ENCODE data around the gene KAT6B. TPM values are rescaled to one million over a fixed set of nuclear protein-coding genes. Genes with fewer than 3 reads are reported as not detected.
"Not testable (repeated sequence)": the region's sequence is repeated elsewhere in the genome, so short reads cannot be mapped to it uniquely, and the experiment has no call there.

The KAT6B gene
- total and polyA plus RNA-seq, 4 experiments from 2014 or later, result 10.9 to 63.9 (median 52.4) TPM

DNA sequence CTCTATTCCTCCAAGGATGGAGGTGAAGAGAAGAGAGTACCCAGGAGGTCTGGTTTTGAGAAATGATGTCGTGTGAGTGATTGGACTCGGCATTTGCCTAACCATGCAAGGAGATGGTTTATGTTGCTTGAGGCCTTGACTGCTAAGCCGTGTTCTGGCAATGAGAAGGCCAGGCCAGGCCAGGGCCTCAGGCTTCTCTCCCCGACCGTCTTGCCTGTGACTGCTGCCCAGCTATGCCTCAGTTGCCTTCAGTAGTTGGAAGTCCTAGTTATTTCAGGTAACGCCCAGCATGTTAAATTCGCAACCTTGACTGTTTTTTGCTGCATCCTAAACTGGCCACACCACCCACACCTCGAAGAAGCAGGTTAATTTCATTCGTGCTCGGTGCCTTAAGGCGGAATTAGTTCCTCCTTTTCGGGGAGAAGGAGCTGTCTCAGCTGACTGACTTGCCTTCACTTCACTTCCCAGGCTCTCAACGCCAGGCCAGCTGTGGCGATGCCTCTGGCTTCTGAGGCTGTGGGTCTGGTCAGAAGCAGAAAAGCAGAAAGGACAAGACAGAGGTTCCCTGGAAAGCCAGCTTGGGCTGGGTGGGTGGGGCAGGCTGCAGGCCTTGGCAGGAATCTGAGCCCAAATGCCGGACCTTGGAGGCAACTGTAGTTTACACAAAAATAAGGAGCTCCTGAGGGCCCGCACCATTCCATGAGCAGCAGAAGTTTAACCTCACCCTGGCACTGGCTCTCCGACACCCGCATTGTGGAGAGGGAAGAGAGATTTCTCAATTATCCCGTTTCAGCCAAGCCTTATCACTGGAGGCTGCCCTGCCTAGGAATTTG lies 223.1 kb downstream of the KAT6B start:
- Mint-ChIP-seq H3K4me3 (no peak overlapping the region), H3K4me1 (peaks cover 0 to 6% (median 2%) of the 10 kb centered on the region in 4 donors), H3K27ac (no peak overlapping the region), H3K9me3 (no peaks in the 10 kb centered on the region), H3K36me3 (no peaks in the 10 kb centered on the region), H3K27me3 (peaks cover 0 to 2% of the 10 kb centered on the region in 2 donors)
- H3K4me3 ChIP-seq (ENCODE audit: low read length in 2 of 2), result no peak overlapping the region
- no peaks in the 10 kb centered on the region for H3K9me3 ChIP-seq (ENCODE audit: control insufficient read depth in 1 of 2, low read length in 2 of 2)
- no peaks in the 10 kb centered on the region for H3K27me3 ChIP-seq (ENCODE audit: insufficient read depth, low read length)
- no peak for DNase-seq
- no peaks in the 10 kb centered on the region for H3K4me1 ChIP-seq (ENCODE audit: insufficient read depth, low read length)
- H3K36me3 ChIP-seq (ENCODE audit: insufficient read depth, low read length), result no peaks in the 10 kb centered on the region
- CTCF ChIA-PET (ENCODE audit: partially characterized antibody), result no interaction called here
- H3K27ac ChIP-seq (ENCODE audit: low read depth, low read length), result no peak overlapping the region
- intact Hi-C loops (cut with micrococcal nuclease), result no loop called here
- POLR2A ChIA-PET (ENCODE audit: partially characterized antibody), result no interaction called here

DNA sequence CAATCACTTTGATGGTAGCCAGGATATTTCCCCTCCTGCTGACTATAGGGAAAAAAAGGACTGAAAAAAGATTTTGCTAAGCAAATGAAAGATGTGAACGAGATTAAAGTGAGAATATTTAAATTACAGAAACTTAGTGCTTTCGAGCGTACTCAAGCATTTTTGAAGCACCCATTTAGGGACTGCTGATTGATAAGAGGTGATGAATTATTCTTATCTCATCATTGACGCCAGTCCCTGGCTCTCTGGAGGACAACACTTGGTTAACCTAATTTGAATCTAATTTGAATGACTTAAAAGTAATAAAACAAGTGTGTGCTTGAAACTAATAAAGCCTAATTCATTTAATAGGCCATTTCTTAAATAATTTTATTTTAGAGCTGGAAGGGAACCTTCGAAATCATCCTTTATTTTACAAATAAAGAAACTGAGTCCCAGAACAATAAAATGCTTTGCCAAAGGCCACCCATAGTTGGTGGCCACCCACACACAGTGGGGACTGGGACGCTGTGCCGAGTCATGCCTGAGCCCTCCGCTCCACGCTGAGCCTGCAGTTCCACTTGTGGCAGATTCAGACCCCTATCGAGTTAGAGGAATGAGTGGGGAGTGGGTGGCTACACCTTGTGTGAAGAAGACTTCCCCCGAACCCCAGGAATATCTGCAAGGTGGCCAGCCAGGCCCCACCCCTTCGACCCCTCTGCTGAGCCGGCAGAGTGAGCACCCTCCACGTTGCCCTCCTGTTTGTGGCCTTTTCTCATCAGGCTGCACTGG lies 223.9 kb downstream of the KAT6B start:
- peaks cover 0 to 2% of the 10 kb centered on the region in 2 donors for H3K27me3 Mint-ChIP-seq
- H3K4me1 Mint-ChIP-seq, result peaks cover 0 to 2% (median 0%) of the 10 kb centered on the region in 4 donors
- H3K36me3 Mint-ChIP-seq, result no peaks in the 10 kb centered on the region
- H3K4me1 ChIP-seq (ENCODE audit: insufficient read depth, low read length), result no peaks in the 10 kb centered on the region
- DNase-seq, result no peak
- no peaks in the 10 kb centered on the region for H3K9me3 Mint-ChIP-seq
- no peaks in the 10 kb centered on the region for H3K9me3 ChIP-seq (ENCODE audit: control insufficient read depth in 1 of 2, low read length in 2 of 2)
- ChIA-PET POLR2A (ENCODE audit: partially characterized antibody) (no interaction called here), CTCF (ENCODE audit: partially characterized antibody) (no interaction called here)
- no peak overlapping the region for H3K27ac Mint-ChIP-seq
- no peak overlapping the region for H3K4me3 ChIP-seq (ENCODE audit: low read length in 2 of 2)
- intact Hi-C loops (cut with micrococcal nuclease), result no loop called here
- H3K4me3 Mint-ChIP-seq, result no peak overlapping the region
- no peaks in the 10 kb centered on the region for H3K36me3 ChIP-seq (ENCODE audit: insufficient read depth, low read length)
- H3K27ac ChIP-seq (ENCODE audit: low read depth, low read length), result no peak overlapping the region
- no peaks in the 10 kb centered on the region for H3K27me3 ChIP-seq (ENCODE audit: insufficient read depth, low read length)

DNA sequence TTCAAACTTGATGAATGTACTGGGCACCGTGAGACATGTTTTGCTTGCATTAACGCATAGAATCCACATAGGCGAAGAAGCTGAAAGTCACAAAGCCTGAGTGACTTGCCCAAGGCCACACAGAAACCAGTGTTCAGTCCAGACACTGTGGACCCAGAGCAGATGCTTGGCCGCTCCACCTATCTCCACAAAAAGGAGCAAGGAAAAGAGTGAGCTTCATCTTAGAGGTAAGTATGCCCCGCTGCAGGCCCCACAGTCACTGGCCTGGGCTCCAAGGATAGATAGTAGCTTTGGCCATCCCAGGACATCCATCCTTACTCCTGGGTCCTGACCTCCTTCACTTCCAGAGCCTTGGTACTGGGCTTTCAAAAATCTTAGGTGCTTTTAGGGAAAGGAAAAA lies 224.9 kb downstream of the KAT6B start:
- Mint-ChIP-seq H3K4me1 (no peaks in the 10 kb centered on the region), H3K4me3 (no peak overlapping the region), H3K27ac (no peak overlapping the region), H3K9me3 (no peaks in the 10 kb centered on the region), H3K27me3 (no peaks in the 10 kb centered on the region), H3K36me3 (no peaks in the 10 kb centered on the region)
- H3K36me3 ChIP-seq (ENCODE audit: insufficient read depth, low read length), result no peaks in the 10 kb centered on the region
- CTCF ChIA-PET (ENCODE audit: partially characterized antibody), result no interaction called here
- no peaks in the 10 kb centered on the region for H3K9me3 ChIP-seq (ENCODE audit: control insufficient read depth in 1 of 2, low read length in 2 of 2)
- POLR2A ChIA-PET (ENCODE audit: partially characterized antibody), result no interaction called here
- H3K4me3 ChIP-seq (ENCODE audit: low read length in 2 of 2), result no peak overlapping the region
- H3K27me3 ChIP-seq (ENCODE audit: insufficient read depth, low read length), result no peaks in the 10 kb centered on the region
- no peak overlapping the region for H3K27ac ChIP-seq (ENCODE audit: low read depth, low read length)
- DNase-seq, result no peak
- intact Hi-C loops (cut with micrococcal nuclease), result no loop called here
- no peaks in the 10 kb centered on the region for H3K4me1 ChIP-seq (ENCODE audit: insufficient read depth, low read length)

DNA sequence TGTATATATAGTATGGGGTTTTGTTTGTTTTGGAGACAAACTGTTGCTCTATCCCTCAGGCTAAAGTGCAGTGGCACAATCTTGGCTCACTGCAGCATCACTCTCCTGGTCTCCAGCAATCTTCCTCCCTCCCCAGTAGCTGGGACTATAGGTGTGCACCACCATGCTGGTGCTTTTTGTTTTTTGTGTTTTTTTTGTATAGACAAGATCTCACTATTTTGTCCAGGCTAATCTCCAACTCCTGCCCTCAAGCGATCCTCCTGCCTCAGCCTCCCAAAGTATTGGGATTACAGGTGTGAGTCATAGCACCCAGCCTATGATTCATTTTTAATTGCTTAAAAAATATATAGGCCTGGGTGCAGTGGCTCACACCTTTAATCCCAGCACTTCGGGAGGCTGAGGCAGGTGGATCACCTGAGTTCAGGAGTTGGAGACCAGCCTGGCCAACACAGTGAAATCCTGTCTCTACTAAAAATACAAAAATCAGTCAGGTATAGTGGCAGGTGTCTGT lies 229.6 kb downstream of the KAT6B start:
- intact Hi-C loops (cut with micrococcal nuclease); H3K4me1 Mint-ChIP-seq; H3K9me3 Mint-ChIP-seq; H3K36me3 Mint-ChIP-seq; H3K9me3 ChIP-seq (ENCODE audit: control insufficient read depth in 1 of 2, low read length in 2 of 2); H3K36me3 ChIP-seq (ENCODE audit: insufficient read depth, low read length); CTCF ChIA-PET (ENCODE audit: partially characterized antibody); POLR2A ChIA-PET (ENCODE audit: partially characterized antibody); H3K27ac ChIP-seq (ENCODE audit: low read depth, low read length); H3K4me3 ChIP-seq (ENCODE audit: low read length in 2 of 2); H3K4me3 Mint-ChIP-seq; H3K4me1 ChIP-seq (ENCODE audit: insufficient read depth, low read length); H3K27me3 Mint-ChIP-seq; H3K27me3 ChIP-seq (ENCODE audit: insufficient read depth, low read length); DNase-seq: not testable (repeated sequence)
- peak overlapping the region in 1 of 7 donors; percentile 80 for H3K27ac Mint-ChIP-seq

DNA sequence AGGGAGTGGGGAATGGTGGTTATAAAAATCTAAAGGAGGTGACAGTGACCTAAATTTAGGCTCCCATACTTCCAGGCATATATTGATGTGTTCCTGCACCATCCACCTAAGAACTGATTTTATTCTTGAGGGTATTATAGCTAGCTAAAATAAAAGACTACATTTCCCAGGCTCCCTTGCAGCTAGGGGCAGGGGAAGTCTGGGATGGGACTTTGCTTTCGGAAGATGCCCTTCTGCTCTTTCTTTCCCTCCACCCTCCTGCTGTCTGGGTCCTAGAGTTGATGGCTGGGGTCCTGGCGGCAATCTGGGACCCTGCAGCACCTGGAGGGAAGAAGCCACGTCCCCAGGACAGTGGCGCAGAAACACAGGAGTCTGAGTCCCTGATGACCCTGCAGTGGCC lies 231.3 kb downstream of the KAT6B start:
- H3K9me3 ChIP-seq (ENCODE audit: control insufficient read depth in 1 of 2, low read length in 2 of 2), result no peaks in the 10 kb centered on the region
- ChIA-PET CTCF (ENCODE audit: partially characterized antibody) (no interaction called here), POLR2A (ENCODE audit: partially characterized antibody) (no interaction called here)
- Mint-ChIP-seq H3K27ac (no peak overlapping the region), H3K4me3 (no peak overlapping the region), H3K4me1 (peaks cover 0 to under 1% (median 0%) of the 10 kb centered on the region in 4 donors), H3K27me3 (no peaks in the 10 kb centered on the region), H3K9me3 (no peaks in the 10 kb centered on the region), H3K36me3 (no peaks in the 10 kb centered on the region)
- no peak overlapping the region for H3K27ac ChIP-seq (ENCODE audit: low read depth, low read length)
- no peak overlapping the region for H3K4me3 ChIP-seq (ENCODE audit: low read length in 2 of 2)
- H3K27me3 ChIP-seq (ENCODE audit: insufficient read depth, low read length), result no peaks in the 10 kb centered on the region
- H3K36me3 ChIP-seq (ENCODE audit: insufficient read depth, low read length), result no peaks in the 10 kb centered on the region
- intact Hi-C loops (cut with micrococcal nuclease), result no loop called here
- no peak for DNase-seq
- H3K4me1 ChIP-seq (ENCODE audit: insufficient read depth, low read length), result no peaks in the 10 kb centered on the region

DNA sequence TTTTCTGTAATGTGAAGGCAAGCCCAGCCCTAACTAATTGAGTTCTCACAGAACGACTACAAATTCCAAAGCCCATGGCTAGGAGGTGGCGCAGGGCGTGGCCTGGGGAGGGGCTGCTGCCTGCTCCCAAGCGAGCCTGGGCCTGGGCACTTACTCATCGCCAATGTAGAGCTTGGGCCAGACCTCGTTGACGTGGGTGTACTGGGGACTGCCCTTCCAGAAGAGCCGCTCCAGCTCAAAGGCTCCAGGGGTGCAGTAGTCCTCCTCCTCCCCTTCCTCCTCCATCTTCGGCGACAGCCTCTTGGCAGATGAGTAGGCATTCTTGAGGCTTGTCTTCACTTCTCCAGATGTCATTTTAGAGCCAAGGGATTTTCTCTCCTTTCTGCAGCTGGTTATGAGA lies 231.8 kb downstream of the KAT6B start:
- H3K4me1 ChIP-seq (ENCODE audit: insufficient read depth, low read length), result no peaks in the 10 kb centered on the region
- intact Hi-C loops (cut with micrococcal nuclease), result no loop called here
- ChIA-PET POLR2A (ENCODE audit: partially characterized antibody) (no interaction called here), CTCF (ENCODE audit: partially characterized antibody) (no interaction called here)
- no peak for DNase-seq
- no peaks in the 10 kb centered on the region for H3K27me3 Mint-ChIP-seq
- no peaks in the 10 kb centered on the region for H3K9me3 ChIP-seq (ENCODE audit: control insufficient read depth in 1 of 2, low read length in 2 of 2)
- no peaks in the 10 kb centered on the region for H3K36me3 Mint-ChIP-seq
- H3K4me3 ChIP-seq (ENCODE audit: low read length in 2 of 2), result no peak overlapping the region
- H3K27ac Mint-ChIP-seq, result no peak overlapping the region
- no peaks in the 10 kb centered on the region for H3K27me3 ChIP-seq (ENCODE audit: insufficient read depth, low read length)
- peaks cover 0 to 4% (median 0%) of the 10 kb centered on the region in 4 donors for H3K4me1 Mint-ChIP-seq
- H3K9me3 Mint-ChIP-seq, result no peaks in the 10 kb centered on the region
- no peak overlapping the region for H3K27ac ChIP-seq (ENCODE audit: low read depth, low read length)
- H3K4me3 Mint-ChIP-seq, result no peak overlapping the region
- no peaks in the 10 kb centered on the region for H3K36me3 ChIP-seq (ENCODE audit: insufficient read depth, low read length)

DNA sequence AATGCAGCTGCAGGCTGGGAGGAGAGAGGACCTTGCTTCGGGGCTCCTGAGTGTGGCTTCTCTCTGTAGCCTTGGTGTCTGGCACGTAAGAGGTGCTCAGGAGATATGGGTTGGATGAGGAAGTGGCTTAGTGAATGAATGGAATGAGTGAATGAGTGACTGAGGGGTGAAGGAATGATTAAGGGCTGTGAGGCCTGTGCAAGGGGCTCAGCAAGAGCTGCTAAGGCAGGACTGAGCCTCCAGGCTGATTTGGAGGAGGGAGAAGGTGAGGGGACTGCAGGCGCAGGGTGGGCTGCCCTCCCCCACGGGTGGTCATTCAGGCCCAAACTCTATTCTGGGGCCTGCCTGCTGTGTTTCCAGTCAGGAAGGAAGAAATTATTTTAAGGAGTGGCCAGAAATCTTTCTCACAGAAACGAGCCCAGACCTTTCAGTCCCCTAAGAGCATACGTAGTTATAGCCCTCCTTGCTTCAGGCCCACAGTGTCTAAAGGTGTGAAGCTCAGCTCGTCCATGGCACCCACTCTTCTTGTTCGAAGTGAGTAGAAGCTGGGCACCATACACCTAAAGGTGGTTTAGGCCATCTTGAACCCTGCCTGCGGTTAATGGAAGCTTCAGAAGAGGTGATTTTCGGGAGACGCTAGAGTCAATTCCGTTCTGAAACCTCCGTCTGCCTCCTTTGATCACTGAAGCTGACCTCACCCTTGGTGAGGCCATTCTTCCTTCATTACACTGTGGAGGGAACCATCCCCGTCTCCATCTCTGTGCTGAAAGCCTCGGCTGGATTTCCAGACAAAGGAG lies 235.5 kb downstream of the KAT6B start:
- DNase-seq, result no peak
- CTCF ChIA-PET (ENCODE audit: partially characterized antibody), result no interaction called here
- no peak overlapping the region for H3K4me3 ChIP-seq (ENCODE audit: low read length in 2 of 2)
- POLR2A ChIA-PET (ENCODE audit: partially characterized antibody), result no interaction called here
- intact Hi-C loops (cut with micrococcal nuclease), result no loop called here
- H3K27me3 ChIP-seq (ENCODE audit: insufficient read depth, low read length), result no peaks in the 10 kb centered on the region
- H3K9me3 ChIP-seq (ENCODE audit: control insufficient read depth in 1 of 2, low read length in 2 of 2), result no peaks in the 10 kb centered on the region
- no peaks in the 10 kb centered on the region for H3K4me1 ChIP-seq (ENCODE audit: insufficient read depth, low read length)
- Mint-ChIP-seq H3K4me3 (no peak overlapping the region), H3K36me3 (no peaks in the 10 kb centered on the region), H3K27ac (peak overlapping the region in 2 of 7 donors; percentile 6 to 27), H3K27me3 (no peaks in the 10 kb centered on the region), H3K4me1 (peaks cover 0 to 4% (median 0%) of the 10 kb centered on the region in 4 donors), H3K9me3 (no peaks in the 10 kb centered on the region)
- H3K27ac ChIP-seq (ENCODE audit: low read depth, low read length), result no peak overlapping the region
- H3K36me3 ChIP-seq (ENCODE audit: insufficient read depth, low read length), result no peaks in the 10 kb centered on the region

All from CD4-positive, alpha-beta memory T cell (primary cell).